IMR-90 (cell line): ENCODE data around the gene MTIF2.

Source experiments
- BHLHE40 ChIP-seq: fragments of 150-350 bp; IDR thresholded peaks from 2 replicates; pipeline ENCODE4 v1.6.1; 2016; ENCODE audit warnings: mild to moderate bottlenecking, low read depth, low read length
- CEBPB ChIP-seq: IDR thresholded peaks from 2 replicates; pipeline ENCODE4 v1.6.1; 2012; ENCODE audit warnings: low read depth, low read length, improper control_type of control experiment
- CTCF ChIP-seq: conservative IDR thresholded peaks from 2 replicates; pipeline ENCODE4 v1.5.1; 2012; ENCODE audit warnings: mild to moderate bottlenecking, low read depth, low read length, improper control_type of control experiment
- MAZ ChIP-seq: IDR thresholded peaks from 2 replicates; pipeline ENCODE4 v1.6.1; 2012; ENCODE audit warnings: low read depth, mild to moderate bottlenecking, low read length, improper control_type of control experiment, moderate library complexity, borderline replicate concordance
- POLR2A ChIP-seq: IDR thresholded peaks from 2 replicates; pipeline ENCODE4 v1.6.1; 2012; ENCODE audit warnings: mild to moderate bottlenecking, low read depth, low read length
- RAD21 ChIP-seq: IDR thresholded peaks from 2 replicates; pipeline ENCODE4 v1.6.1; 2012; ENCODE audit warnings: low read length, improper control_type of control experiment
- RFX5 ChIP-seq: IDR thresholded peaks from 2 replicates; pipeline ENCODE4 v1.8.0; 2012; ENCODE audit warnings: low read depth, mild to moderate bottlenecking, low read length, moderate library complexity

- TF ChIP-seq MAZ: no peak
- no peak for TF ChIP-seq RFX5
- no peak for TF ChIP-seq POLR2A
- TF ChIP-seq BHLHE40: 0 out of 2 replicates have a peak, but pooled peaks have one; percentile 26
- no peak for TF ChIP-seq CTCF
- TF ChIP-seq RAD21: no peak
- TF ChIP-seq CEBPB: no peak
Measured at GRCh38 chr2:55232863-55233657, 36.0 kb downstream of the MTIF2 start.
